T-helper 1 cell treated with Interleukin-12 subunit alpha and Interleukin-12 subunit beta and Interleukin-4 antibody, amounts not matched to agents 30 ng/mL and 1 ng/mL, for 36 hours (primary cell): ENCODE measurements around the gene POLDIP3. TPM values are rescaled to one million over a fixed set of nuclear protein-coding genes. Genes with fewer than 3 reads are reported as not detected.
"Not testable (repeated sequence)": the region's sequence is repeated elsewhere in the genome, so short reads cannot be mapped to it uniquely, and the experiment has no call there.

Experiments used
- intact Hi-C: fragments of 100-400 bp; cut with micrococcal nuclease; formaldehyde crosslinking; loops from one replicate; pipeline ENCODE4 v1.15.1; 2024
- total RNA-seq: library from RNA; stranded (reverse); gene quantifications from 2 replicates; pipeline ENCODE4 v1.2.3, GENCODE V29; 2022

The POLDIP3 gene
- total RNA-seq, 1 donor from 2014 or later = 78.4 TPM

DNA sequence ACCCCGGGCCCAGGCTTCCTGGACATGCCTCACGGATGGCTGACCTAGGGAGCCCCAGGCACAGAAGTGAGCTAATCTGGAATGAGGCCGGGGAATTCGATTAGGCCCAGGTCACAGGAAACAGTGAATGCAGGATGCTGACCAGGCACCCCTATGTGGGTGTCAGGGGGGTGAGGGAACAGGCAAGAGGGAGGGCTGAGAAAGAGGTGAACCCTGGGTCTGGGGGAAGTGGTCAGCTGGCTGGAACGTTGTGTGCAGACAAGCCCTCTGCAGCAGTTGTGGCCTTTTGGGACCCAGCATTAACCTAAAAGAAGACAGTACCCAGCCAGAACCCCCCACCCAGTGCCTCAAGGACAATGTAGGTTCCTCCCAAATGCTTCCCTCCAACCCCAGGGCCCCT, 52.8 kb downstream of the POLDIP3 start:
- intact Hi-C loops = no loop called here

DNA sequence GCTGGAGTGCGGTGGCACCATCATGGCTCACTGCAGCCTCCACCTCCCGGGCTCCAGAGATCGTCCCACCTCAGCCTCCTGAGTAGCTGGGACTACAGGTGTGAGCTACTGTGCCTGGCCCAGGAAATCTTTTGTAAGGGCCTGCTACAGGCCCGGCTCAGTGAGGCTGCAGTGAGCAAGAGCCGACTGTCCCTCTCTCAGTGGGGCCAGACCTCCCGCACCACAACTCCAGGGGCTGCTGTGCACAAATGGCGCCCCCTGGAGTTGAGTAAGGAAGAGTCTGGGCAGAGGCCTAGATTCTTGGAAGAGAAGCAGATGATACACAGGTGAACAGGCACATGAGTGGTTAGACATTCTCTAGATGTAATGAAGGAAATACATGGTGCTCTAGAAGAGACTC, 53.9 kb downstream of the POLDIP3 start:
- intact Hi-C loops = no loop called here

DNA sequence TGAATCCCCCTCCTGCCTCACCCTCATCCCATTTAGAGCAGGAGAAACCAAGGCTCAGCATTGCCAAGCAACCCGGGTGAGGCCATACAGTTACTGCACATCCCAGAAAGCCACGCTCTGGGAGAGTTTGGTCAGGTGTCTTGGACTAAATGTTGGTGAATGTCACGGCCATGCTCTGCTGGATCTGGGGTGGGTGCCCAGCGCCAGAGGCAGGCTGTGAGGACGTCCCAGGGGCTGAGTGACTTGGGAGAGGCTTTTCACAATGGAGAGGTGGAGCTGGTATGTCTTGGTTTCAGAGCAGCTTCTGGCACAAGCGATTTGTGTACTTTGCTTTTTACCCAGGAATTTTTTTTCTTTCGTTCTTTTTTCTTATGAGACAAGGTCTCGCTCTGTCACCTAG, 54.3 kb downstream of the POLDIP3 start:
- intact Hi-C loops = no loop called here

DNA sequence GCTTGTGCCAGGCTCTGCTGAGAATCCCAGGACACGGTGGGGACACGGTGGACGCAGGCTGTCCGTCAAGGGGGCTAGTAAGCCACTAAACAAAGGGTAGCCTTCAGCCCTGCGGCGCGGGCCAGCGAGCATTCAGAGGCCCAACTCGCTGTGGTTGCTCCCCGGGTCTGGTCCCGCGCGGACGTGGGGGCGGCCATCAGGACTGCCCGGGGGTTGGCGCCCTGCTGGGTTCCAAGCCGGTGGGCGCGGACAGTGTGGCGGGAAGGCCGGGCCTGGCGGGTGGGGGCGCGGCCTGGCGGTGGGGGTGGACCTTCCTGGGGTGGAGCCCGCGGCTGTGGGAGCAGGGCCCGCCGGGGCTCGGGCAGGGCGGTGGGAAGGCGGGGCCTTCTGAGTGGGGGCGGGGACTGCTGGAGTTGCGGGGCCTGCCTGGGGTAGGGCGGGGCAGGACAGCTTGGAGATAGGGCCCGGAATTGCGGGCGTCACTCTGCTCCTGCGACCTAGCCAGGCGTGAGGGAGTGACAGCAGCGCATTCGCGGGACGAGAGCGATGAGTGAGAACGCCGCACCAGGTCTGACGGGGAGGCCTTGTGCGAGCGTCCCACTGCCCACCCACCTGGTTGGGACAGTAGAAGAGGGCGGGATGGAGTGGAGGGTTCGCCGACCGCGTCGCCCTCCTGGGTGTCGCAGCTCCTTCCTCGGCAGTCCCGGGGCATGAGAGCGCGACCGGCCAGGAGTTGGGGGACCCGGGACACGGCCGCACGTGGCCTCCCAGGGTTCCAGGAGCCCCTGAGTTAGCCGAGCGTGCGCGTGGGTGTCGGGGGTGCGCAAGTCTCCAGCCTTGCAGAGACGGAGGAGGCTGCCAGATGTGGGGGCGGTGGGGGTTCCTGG, 61.0 kb downstream of the POLDIP3 start, which contains the start of gene SERHL2:
Gene SERHL2 (plus strand): TSS at position 482 of the 887 bp plus-strand sequence. CDS start 65 bp downstream, at position 547.
- intact Hi-C loops = loop anchor here (2.0 to 5.0 kb wide), 7 partner anchors 29 to 461 kb away; partner anchors contain the start of genes NDUFA6, POLDIP3 and RRP7A

DNA sequence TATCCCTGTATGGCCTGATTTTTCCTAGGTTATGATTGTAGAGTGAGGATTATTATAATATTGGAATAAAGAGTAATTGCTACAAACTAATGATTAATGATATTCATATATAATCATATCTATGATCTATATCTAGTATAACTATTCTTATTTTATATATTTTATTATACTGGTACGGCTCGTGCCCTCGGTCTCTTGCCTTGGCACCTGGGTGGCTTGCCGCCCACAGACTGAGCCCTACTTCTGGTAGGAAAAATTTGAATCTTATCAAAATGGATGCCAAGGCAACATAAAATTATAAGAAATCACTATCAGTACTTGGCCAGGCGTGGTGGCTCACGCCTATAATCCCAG, 62.4 kb downstream of the POLDIP3 start:
- intact Hi-C loops = loop anchor here (2.0 to 5.0 kb wide), 7 partner anchors 31 to 460 kb away; partner anchors contain the start of genes NDUFA6, POLDIP3 and RRP7A

DNA sequence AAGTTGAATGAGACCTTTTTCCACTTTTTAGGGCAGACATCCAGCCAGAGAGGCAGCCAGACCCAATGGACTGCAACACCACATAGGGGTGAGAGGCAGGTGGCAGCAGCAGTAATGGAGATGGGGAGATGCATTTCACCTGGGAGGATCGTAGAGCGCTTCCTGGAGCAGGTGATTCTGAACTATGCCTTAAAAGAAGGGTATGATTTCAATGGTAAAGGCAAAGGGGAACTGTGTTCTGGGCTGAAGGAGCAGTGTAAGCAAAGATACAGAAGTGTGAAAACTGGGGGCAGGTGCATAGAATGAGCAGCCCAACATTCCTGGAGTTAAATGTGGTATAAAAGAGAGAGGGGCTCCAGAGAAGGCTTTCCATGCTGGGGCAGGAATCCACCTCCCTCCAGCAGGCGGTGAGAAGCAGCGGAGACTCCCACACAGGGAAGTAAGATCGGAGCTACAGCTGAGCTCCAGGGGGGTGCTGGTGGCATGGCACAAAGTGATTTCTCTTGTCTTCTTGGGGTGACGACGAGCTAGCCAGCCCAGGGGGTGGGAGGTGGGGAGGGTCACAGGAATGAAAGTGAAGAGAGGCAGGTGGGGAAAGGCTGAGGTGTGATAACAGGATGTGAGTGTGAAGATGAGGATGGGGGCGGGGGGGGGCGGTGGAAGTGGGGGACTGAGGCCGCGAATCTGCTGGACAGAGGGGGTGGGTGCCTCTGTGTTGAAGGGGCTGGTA, 65.2 kb downstream of the POLDIP3 start:
- intact Hi-C loops = loop anchor here (1.0 to 5.0 kb wide), 4 partner anchors 16 to 457 kb away; partner anchors contain the start of gene NDUFA6

DNA sequence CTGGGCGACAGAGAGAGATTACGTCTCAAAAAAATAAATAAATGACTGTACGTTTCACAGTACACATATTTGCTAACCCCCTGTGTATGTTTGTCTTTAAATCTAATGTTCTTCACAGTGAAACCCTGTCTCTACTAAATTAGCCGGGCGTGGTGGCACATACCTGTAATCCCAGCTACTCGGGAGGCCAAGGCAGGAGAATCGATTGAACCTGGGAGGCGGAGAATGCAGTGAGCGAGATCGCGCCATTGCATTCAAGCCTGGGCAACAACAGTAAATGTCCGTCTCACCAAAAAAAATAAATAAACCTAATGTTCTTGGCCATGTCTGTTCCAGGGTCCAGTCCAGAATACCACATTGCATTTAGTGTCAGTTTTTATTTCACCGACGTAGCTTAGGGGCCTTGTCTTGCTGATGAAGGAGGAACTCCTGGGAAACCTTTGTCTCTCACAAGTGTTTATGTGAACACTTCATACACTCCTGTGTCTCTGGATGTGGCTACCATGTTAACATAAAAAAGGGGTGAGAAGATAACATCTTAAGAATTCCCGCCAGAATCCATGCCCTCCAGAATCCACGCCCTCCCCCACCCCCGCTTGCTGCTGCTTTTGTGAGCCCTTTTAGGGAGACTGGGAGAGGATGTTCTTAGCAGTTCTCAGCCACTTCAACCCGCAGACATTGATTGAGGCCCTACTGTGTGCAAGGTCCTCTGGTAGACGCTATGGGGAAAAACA, 65.9 kb downstream of the POLDIP3 start:
- intact Hi-C loops = no loop called here

DNA sequence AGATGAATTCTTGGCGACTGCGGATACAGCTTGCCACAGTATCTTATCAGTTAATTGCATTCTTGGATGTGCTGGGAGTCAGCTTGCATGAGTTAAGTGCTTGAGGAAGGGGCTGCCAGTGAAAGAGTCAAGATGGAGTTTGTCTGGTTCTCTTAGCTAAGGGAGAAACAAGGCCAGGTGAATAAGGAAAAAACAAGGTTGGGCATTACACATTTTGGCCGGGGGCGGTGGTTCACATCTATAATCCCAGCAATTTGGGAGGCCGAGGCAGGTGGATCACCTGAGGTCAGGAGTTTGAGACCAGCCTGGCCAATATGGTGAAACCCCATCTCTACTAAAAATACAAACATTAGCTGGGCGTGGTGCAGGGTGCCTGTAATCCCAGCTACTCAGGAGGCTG, 66.6 kb downstream of the POLDIP3 start:
- intact Hi-C loops = not testable (repeated sequence)

DNA sequence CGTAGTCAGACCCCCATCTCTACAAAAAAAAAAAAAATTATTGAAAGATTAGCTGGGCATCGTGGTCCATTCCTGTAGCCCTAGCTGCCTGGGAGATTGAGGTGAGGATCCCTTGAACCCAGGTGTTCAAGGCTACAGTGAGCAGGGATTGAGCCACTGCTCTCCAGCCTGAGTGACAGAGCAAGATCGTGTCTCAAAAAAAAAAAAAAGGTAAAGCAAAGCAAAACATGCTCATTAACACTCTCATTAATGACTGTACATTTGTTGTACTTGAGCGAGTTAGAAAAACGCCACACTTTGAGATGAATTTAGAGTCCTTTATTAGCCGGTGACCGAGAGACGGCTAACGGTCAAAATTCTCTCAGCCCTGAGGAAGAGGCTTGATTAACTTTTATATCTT, 67.1 kb downstream of the POLDIP3 start:
- intact Hi-C loops = no loop called here

DNA sequence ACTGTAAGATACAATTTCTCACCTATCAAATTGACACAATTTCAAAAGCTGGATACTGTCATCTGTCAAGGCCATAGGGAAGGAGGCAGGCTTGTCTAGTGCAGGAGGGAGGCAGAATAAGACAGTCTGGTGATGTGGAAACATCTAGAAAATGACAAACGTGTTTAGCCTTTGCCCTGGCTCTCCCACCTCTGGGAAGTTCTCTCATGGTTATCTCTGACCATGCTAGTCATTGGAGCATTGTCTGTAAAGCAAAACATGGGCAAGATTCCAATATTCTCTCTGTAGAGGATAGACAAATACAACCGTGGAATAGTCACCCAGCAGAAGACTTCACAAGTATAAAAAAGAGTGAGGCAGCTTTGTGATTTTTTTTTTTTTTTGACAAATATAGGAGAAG, 70.0 kb downstream of the POLDIP3 start:
- intact Hi-C loops = no loop called here

DNA sequence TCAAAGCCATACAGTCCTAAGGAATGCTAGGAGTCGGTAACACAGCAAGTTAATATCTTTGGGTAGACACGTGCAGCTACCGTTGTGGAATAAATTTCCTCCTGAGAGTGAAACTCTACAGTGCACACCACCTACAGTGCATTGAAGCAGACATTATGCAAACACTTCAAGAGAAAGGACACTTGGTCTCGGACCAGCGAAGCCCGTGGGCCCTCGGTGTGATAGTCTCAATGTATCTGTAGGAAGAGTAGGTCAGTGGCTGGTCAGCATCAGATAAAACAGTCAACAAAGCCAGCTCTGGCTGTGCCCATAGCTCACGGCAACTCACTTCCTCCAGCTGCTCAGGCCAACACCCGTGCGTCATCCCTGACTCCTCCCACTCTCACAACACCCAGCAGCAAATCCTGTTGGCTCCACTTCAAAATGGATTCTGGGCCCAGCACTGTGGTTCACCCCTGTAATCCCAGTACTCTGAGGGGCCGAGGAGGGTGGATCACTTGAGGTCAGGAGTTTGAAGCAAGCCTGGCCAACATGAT, 75.4 kb downstream of the POLDIP3 start:
- intact Hi-C loops = not testable (repeated sequence)

DNA sequence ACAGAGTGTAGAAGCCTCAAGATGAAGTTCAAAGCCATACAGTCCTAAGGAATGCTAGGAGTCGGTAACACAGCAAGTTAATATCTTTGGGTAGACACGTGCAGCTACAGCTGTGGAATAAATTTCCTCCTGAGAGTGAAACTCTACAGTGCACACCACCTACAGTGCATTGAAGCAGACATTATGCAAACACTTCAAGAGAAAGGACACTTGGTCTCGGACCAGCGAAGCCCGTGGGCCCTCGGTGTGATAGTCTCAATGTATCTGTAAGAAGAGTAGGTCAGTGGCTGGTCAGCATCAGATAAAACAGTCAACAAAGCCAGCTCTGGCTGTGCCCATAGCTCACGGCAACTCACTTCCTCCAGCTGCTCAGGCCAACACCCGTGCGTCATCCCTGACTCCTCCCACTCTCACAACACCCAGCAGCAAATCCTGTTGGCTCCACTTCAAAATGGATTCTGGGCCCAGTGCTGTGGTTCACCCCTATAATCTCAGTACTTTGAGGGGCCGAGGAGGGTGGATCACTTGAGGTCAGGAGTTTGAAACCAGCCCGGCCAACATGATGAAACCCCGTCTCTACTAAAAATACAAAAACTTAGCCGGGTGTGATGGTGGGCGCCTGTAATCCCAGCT, 77.4 kb downstream of the POLDIP3 start:
- intact Hi-C loops = not testable (repeated sequence)

DNA sequence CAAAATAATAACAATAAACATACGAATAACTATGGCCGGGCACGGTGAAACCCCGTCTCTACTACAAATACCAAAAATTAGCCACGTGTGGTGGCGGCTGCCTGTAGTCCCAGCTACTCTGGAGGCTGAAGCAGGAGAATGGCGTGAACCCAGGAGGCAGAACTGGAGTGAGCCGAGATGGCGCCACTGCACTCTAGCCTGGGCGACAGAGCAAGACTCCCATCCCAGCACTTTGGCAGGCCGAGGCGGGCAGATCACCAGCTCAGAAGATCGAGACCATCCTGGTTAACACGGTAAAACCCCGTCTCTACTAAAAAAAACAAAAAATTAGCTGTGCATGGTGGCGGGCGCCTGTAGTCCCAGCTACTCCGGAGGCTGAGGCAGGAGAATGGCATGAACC, 78.0 kb downstream of the POLDIP3 start:
- intact Hi-C loops = not testable (repeated sequence)

DNA sequence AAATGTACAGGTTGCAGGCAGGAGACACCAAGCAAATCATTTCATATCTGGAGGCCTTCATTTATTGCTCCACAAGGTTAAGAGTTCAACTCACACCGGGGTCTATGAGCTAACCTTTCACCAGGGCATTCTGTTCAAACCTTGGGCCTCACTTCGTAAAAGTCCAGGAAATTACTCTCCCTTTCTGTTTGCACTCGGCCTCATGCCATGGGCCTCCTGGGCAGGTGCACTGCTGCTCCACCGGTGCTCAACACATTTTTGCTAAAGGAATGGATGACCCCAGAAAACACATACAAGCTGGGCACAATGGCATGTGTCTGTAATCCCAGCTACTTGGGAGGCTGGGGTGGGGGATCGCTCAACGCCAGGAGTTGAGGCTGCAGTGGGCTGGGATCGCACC, 78.5 kb downstream of the POLDIP3 start:
- intact Hi-C loops = no loop called here

DNA sequence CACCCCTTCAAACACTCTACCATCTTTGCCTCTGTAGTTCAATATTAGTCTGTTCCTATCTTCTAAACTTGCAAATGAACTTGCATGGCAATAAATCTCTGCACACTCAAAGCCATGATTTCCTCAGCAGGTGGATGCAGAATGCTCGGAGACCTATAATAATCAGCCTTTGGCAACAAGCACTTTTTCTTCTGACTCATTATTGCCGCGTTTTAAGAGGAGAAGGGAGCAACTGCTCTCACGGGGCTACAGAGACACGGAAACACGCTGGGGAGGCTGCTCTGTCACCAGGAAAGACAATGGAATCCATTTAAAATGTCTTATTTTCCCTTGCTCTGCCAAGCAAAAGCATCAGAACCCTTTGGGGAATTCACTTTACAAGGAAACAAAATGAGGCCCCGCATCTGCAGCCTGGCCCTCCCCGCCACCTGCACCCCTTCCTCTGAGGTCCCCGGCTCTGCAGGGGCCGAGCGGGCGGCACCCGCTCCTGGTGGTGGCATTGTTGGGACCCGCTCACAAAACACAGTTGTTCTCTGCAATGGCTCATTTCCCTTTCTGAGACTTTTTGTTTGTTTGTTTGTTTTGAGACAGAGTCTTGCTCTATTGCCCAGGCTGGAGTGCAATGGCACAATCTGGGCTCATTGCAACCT, 79.5 kb downstream of the POLDIP3 start:
- intact Hi-C loops = not testable (repeated sequence)

Other genes with a start within 250 kb of the POLDIP3 start
- 0.81 and 1.1 TPM in 2 replicates for gene NFAM1, start 182.5 kb downstream of the POLDIP3 start, total RNA-seq
- 68.3 and 77.6 TPM in 2 replicates for gene RRP7A, start 95.1 kb downstream of the POLDIP3 start, total RNA-seq
- gene SERHL2, start 60.9 kb downstream of the POLDIP3 start, total RNA-seq = 0.66 and 1.6 TPM in 2 replicates
- 0.37 and 0.54 TPM in 2 replicates for gene ATP5MGL, start 25.7 kb upstream of the POLDIP3 start, total RNA-seq
- 65.8 and 67.9 TPM in 2 replicates for gene CYB5R3, start 34.5 kb upstream of the POLDIP3 start, total RNA-seq
- not detected in 2 replicates for gene A4GALT, start 106.0 kb upstream of the POLDIP3 start, total RNA-seq
- 38.5 and 43.8 TPM in 2 replicates for gene ARFGAP3, start 242.4 kb upstream of the POLDIP3 start, total RNA-seq